Tibial nerve (tissue), 4 donors: ENCODE data around the gene UBA7.

Experiments
- EP300 ChIP-seq, 2 donors: sonication (generic); formaldehyde crosslinking; IDR thresholded peaks; one replicate each; pipeline ENCODE4 v1.6.1; 2017; ENCODE audit warnings: antibody characterized with exemption in 2 of 2, mild to moderate bottlenecking in 1 of 2
- POLR2A ChIP-seq, 2 donors: fragments of 450-650 bp; IDR thresholded peaks; one replicate each; pipeline ENCODE4 v1.6.1; 2017; ENCODE audit warnings: antibody characterized with exemption in 2 of 2, mild to moderate bottlenecking in 2 of 2, moderate library complexity in 2 of 2
- TF ChIP-seq, protein P1 (sequence below), 5 experiments: fragments of 200-600 bp in 3 of 5; fragments of 450-650 bp in 2 of 5; sonication (generic) in 3 of 5; IDR thresholded peaks; one replicate each; pipeline ENCODE4 v1.5.1; 2016 to 2019; ENCODE audit warnings: antibody characterized with exemption in 5 of 5, mild to moderate bottlenecking in 3 of 5, moderate library complexity in 2 of 5

DNA sequence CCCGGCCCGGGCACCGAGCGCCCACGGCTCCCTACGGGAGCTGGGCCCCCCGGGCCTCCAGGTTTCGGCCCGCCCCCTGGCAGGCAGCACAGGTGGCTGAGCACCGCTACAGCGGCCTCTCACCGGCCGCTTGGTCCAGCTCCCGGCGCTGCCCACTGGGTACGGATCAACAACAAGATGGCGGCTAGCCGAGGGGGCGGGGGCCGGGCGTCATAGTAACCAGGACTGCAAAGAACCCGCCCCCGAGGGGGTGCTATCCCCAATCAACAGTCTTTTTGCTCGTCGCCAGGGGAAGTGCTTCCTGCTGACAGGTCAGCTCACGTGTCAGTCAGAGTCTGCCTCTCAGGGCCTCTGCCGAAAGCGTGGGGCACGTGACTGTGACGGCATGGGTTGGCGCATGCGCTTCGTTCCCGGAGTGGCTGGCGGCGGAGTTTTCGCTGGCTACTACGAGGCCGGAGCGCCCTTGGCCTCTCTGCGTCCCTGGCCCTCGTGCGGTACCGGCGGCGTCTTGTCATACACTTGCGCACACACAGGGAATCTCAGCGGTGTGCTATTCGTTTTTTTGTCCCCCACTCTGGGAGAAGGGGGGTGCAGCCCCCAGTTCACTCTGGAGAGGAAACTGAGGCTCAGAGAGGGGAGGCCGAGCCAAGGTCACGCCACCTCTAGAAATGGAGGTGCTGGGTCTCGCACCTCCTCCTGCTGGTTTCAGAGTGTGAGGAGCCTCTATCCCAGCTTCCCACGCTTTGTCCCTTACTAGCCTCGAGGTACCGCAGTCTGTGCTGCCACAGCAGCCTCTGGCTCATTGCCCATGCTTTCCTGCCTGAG is 27.2 kb downstream of the UBA7 start, which contains the start of gene IP6K1:
- TF ChIP-seq, protein P1, sequence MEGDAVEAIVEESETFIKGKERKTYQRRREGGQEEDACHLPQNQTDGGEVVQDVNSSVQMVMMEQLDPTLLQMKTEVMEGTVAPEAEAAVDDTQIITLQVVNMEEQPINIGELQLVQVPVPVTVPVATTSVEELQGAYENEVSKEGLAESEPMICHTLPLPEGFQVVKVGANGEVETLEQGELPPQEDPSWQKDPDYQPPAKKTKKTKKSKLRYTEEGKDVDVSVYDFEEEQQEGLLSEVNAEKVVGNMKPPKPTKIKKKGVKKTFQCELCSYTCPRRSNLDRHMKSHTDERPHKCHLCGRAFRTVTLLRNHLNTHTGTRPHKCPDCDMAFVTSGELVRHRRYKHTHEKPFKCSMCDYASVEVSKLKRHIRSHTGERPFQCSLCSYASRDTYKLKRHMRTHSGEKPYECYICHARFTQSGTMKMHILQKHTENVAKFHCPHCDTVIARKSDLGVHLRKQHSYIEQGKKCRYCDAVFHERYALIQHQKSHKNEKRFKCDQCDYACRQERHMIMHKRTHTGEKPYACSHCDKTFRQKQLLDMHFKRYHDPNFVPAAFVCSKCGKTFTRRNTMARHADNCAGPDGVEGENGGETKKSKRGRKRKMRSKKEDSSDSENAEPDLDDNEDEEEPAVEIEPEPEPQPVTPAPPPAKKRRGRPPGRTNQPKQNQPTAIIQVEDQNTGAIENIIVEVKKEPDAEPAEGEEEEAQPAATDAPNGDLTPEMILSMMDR (IDR thresholded peaks at IDR 0.05) = peak in 2 of 5 experiments; percentile 49 to 54
- TF ChIP-seq POLR2A (IDR thresholded peaks at IDR 0.05) (peak; percentile 79 to 91), EP300 (IDR thresholded peaks at IDR 0.05) (peak; percentile 92 to 97)
